ENCODE data around the gene HS3ST2.
"Not testable (repeated sequence)": the region's sequence is repeated elsewhere in the genome, so short reads cannot be mapped to it uniquely, and the experiment has no call there.

HS3ST2 gene

GRCh38 chr16:22885951-22886350, 72.0 kb downstream of the HS3ST2 start:
- no peak for DNase-seq

DNA sequence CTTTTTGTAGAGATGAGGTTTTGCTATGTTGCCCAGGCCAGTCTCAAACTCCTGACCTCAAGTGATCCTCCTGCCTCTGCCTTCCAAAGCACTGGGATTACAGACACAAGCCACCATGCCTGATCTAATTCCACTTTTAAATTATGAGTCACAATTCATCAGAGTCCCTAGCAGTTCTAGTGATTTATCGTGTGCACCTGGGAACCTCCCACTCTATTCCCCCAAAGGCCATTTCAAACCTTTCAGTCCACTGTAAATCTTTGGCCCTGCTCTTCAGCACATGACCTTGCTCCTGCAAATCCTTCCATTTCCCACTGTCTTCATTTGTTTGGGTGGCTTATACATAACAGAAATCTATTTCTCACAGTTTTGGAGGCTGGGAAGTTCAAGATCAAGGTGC, 73.0 kb downstream of the HS3ST2 start:
- DNase-seq, result no peak

- no peak for DNase-seq
Measured at GRCh38 chr16:22887445-22887844, 73.5 kb downstream of the HS3ST2 start.

- DNase-seq, result no peak
Measured at GRCh38 chr16:22888791-22889190, 74.8 kb downstream of the HS3ST2 start.

DNA sequence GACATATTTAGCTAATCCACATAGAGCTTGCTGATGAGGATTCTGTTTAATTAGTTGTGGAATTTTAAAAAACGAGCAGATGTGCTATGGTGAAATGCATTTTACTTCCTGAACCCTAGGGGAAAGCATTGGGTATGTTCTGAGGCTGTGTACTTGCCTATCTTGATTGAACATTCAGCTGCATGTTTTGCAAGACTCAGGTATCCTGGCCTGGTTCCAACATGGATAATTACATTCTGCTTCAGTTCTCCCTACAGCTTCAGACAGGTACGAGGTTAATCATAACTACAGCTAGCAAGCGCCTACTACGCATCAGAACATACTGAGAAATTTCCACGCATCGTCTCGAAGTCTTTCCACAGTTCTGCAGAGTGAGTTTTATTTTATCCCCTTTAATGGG, 77.0 kb downstream of the HS3ST2 start:
- DNase-seq, result no peak

DNA sequence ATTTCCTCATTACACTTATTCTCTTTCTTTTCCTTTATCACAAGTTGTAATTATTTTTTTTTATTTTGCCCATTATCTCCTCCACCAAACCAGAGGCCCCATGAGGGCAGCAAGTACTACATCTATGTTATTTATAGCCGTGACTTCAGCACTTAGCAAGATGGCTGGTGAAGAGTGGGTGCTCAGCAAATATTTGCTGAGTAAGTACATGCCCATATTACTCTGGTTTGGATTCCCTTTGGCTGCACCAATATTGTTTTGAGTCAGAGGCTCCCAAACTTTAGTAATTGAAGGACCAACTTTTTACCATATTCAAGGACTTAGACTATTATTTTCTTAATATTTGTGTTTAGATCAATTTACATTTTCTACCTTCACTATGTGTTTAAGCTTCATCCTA, 83.2 kb downstream of the HS3ST2 start:
- no peak for DNase-seq

DNA sequence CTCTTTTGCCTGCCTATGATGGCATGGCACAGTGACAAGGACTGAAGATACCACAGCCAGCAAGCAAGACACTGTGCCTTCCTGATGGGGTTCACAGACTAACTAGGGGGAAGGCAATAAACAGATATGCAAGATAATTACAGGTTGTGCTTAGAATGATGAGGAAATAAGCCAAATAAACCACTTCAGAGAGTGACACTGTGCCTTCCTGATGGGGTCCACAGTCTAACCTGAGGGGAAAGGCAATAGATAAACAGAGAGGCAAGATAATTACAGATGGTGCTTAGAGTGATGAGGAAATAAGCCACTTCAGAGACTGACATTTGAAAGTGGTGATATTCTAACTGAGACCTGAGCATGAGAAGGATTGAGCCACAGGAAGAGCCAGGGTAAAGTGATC, 84.2 kb downstream of the HS3ST2 start:
- no peak for DNase-seq

- DNase-seq, result peak in 1 of 2 experiments; percentile 48
Measured at GRCh38 chr16:22898874-22899348, 84.9 kb downstream of the HS3ST2 start.

DNA sequence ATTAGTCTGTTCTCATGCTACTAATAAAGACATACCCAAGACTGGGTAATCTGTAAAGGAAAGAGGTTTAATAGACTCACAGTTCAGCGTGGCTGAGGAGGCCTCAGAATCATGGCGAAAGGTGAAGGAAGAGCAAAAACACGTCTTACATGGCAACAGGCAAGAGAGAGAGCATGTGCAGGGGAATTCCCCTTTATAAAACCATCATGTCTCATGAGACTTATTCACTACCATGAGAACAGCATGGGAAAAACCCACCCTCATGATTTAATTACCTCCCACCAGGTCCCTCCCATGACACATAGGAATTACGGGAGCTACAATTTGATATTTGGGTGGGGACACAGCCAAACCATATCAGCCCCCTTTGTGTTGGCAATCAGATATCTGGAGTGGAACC, 85.6 kb downstream of the HS3ST2 start:
- not testable (repeated sequence) for DNase-seq

DNA sequence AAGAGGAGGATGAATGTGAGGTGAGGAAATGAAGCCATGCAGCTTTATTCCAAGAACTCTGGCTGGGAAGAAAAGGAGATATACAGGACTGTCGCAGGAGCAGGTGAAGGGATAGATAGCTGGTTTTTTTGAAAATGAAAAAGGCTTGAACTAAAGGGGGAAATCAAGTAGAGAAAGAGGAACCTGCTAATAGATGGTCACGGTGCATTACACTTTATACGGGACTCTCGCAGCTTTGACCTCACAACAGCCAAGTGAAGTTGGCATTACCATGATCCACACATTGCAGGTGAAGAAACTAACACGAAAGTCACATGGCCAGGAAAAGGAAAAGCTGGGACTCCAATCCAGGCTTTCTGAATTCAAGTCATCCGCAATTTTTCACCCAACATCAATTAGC, 86.9 kb downstream of the HS3ST2 start:
- no peak for DNase-seq

- no peak for DNase-seq
Measured at GRCh38 chr16:22901563-22901962, 87.6 kb downstream of the HS3ST2 start.

- DNase-seq, result no peak
Measured at GRCh38 chr16:22903716-22904115, 89.8 kb downstream of the HS3ST2 start.

DNA sequence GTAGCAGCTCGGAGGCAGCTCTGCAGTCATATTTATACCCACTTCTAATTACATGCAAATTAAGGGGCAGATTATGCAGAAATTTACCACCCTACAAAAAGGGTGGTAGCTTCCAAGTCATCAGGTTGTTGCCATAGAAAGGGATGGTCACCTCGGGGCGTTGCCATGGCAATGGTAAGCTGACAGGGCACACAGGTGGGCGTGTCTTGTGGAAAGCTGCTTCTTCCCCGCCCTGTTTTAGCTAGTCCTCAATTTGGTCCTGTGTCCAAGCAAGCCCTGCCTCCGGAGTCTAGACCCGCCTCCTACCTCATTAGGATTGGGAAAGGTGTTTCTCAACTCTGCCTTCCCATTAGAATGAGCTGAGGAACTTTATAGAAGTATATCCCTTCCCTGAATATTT, 98.7 kb downstream of the HS3ST2 start:
- DNase-seq, result no peak

DNA sequence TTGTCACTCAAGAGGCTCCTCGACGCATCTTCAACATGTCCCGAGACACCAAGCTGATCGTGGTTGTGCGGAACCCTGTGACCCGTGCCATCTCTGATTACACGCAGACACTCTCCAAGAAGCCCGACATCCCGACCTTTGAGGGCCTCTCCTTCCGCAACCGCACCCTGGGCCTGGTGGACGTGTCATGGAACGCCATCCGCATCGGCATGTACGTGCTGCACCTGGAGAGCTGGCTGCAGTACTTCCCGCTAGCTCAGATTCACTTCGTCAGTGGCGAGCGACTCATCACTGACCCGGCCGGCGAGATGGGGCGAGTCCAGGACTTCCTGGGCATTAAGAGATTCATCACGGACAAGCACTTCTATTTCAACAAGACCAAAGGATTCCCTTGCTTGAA, 101.0 kb downstream of the HS3ST2 start:
- no peak for DNase-seq

DNA sequence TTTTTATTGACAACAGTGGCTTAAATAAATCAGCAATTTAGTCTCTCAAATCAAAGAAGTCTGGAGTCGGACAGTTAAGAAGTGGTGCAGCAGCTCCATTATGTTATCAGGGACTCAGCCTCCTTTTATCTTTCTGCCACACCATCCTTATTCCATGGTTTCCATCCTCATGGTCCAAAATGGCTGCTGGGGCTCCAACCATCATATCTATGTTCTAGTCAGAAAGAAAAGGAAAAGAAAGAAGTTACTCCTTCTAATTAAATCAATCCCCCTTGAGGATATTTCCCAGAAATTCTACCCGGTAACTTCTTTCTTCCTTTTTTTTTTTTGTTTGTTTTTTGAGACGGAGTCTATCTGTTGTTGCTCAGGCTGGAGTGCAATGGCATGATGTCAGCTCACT, 109.5 kb downstream of the HS3ST2 start:
- no peak for DNase-seq

- no peak for DNase-seq
Measured at GRCh38 chr16:22924492-22924891, 110.5 kb downstream of the HS3ST2 start.

DNA sequence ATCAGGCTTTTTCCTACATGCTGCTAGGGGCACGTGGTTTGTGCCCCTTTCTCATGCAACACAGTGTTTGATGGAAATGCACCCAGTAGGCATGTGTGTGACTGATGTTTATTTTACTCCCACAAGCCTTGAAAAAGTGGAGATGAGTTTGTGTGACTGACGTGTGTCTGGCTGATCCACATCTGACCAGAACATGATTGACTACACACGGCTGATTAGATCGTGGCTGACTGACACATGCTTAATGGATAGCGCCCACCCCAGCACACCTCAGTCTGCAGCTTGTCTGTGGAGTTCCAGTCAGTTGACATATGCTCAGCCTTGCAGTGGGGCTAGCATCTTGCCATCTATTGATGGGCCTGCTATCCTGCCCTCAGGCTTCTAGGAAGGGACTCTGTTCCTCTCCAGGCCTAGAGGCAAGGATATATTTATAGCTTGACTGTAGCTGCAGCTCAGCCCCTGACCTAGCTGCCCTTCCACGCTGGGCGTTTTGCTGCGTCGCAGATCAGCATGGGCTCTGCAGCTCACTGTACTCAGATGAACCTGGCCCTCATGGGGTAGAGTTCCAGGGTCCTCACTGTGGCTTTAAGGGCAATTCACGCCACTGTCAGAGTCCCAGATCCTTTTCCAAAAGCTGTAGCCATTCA, 112.3 kb downstream of the HS3ST2 start:
- no peak for DNase-seq

GRCh38 chr16:22927306-22927705, 113.3 kb downstream of the HS3ST2 start:
- DNase-seq, result no peak

DNA sequence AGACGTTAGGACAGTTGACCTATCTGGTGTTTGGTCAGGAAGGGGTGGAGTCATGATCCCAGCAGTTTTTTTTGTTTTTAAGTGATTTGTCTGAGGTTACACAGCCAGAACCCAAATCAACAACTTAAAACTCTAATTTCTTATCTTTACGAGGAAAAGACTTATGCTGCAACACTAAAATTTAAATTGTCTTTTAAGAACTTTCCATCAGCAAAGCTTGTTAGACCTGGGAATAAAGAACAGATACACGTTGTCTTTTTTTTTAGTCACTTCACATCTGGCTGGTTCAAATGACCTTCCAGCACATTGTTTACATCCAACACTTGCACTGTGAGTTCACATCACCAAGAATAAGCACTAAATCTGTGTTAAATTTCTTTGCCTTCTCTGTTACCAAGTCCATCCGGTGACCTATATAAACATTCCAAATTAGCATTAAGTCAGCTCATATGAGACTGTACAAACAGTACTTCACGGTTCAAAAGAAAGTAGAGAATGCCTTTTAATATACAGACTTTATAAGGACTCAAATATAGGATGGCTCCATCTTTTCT, 115.0 kb downstream of the HS3ST2 start:
- DNase-seq, result no peak

DNA sequence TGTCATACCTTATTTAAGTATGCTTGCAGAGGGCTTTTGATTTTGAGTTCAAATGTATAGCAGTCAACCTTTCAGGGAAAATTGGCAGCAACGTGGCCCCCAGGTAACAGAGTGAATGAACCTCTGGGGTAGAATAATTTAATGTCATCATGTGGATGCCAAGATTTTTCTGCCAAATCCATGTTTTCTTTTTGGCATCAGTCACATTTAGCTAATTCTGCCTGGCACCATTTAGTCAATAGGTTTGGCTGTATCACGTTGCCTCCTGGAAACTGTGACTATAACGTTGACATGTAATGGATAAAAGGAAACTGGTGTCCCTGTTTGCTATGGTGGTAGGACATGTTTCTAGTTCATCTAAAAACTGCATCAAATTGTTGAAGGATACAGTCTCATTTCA, 115.5 kb downstream of the HS3ST2 start:
- DNase-seq, result no peak

DNA sequence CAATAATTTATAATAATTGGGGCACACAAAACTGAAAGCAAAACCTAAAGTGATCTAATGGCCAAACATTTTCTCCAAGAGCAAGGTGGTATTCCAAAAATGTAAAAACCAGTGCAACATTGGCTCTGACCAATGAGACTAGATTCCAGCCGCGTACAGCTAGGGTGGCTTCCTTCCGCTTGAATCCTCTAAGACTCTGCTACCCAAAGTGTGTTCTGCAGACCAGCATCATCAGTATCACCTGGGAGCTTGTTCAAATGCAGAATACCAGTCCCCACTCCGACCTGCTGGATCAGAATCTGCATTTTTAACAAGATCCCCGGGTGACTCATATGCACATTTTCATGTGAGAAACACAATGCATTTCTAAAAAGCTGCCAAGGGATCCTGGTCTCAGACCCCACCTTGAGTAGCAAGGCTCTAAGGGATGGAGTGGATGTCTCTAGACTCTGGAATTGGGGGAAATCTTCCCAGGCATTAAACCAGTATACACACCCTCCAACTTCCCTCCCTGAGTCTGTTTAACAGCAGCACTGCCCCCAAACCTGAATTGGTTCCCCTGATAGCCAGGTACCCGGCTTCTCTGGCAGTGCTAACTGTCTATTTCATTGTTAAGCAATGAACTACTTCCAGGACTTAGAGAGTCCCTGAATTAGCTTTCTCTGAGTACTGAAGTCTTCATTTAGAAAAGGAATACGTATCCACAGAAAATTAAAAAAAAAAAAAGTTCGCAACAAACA, 118.2 kb downstream of the HS3ST2 start:
- DNase-seq, result no peak

DNA sequence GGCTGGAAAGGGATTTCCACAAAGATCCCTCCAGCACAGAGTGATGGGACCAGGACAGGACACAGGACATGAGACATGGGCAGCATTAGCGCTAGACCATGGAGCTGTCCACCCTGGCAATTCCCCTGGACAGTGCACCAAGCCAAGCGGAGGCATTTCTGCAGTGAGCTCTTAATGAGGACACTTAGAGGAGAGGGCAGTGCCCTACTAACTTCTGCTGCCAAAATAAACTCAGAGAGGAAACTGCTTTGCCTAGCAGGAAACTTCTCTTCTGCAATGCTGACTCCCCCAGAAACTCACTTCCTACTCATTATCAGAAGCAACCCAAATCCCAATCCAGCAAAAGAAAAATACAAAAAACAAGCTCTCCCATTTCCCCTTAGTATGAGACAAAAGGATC, 119.2 kb downstream of the HS3ST2 start:
- no peak for DNase-seq

DNA sequence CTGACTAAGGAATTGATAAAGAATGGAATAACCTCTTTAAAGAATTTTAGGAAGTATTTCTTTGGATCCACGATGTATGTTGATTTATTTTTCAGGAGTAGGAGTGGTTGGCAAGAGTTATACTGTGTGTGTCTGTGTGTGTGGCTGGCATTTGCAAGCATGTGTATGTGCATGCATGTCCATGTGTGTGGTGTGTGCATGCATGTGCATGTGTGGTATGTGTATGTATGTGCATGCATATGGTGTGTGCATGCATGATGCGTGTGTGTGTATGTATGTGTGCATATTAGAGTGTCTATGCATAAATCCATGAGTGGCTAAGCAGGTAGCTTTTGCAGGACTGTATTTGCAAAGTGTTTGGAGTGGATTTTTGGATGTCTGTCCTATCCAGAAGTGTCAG, 120.8 kb downstream of the HS3ST2 start:
- DNase-seq, result no peak

- DNase-seq, result no peak
Measured at GRCh38 chr16:22937169-22937568, 123.2 kb downstream of the HS3ST2 start.
